H1 (cell line): ENCODE results near the gene TUBD1. TPM values are rescaled to one million over a fixed set of nuclear protein-coding genes. Genes with fewer than 3 reads are reported as not detected.

Source experiments
- CBX5 ChIP-seq: fragments of 300-800, 300-1000 bp; sonication (generic); IDR thresholded peaks from 2 replicates; pipeline ENCODE4 v1.7.1; 2016; ENCODE audit warnings: antibody characterized with exemption, low read length, low read depth
- EZH2 ChIP-seq: fragments of 200-600 bp; sonication (generic); IDR thresholded peaks from 2 replicates; pipeline ENCODE4 v1.7.1; 2012; ENCODE audit warnings: low read depth, mild to moderate bottlenecking, moderate library complexity, low read length, inconsistent platforms; ENCODE audit not compliant: severe bottlenecking
- RNF2 ChIP-seq: fragments of 200-900, 300-1000 bp; sonication (generic); IDR thresholded peaks from 2 replicates; pipeline ENCODE4 v1.7.1; 2016; ENCODE audit warnings: borderline replicate concordance, low read depth, mild to moderate bottlenecking, antibody characterized with exemption, low read length; ENCODE audit not compliant: poor library complexity, severe bottlenecking; ENCODE audit errors: missing control alignments
- SP1 ChIP-seq: IDR thresholded peaks from 2 replicates; pipeline ENCODE4 v1.6.1; 2011; ENCODE audit warnings: low read depth, low read length
- polyA plus RNA-seq, 7 experiments: library from polyadenylated mRNA; depleted of rRNA in 3 of 7; stranded (reverse) in 5 of 7; unstranded in 2 of 7; fragments of >200 nt in 5 of 7; fragments of 200-250 nt in 2 of 7; gene quantifications; 1 replicate in 5 of 7; 2 replicates in 1 of 7; 4 replicates in 1 of 7; pipeline versions ENCODE4 v1.2.1 to v1.2.3, GENCODE V29; 2011 to 2013; ENCODE audit warnings: missing spikeins in 2 of 7, mixed read lengths in 2 of 7
- total RNA-seq: library from RNA; stranded (reverse); fragmentation: NEBNext Ultra II Directional; extraction: Animal tissue kit (Norgen Biotek cat#: 25700); gene quantifications from 2 replicates; pipeline ENCODE4 v1.2.1, GENCODE V29; 2021

The TUBD1 gene
- total and polyA plus RNA-seq, 2 of the 8 experiments (the other 6 are each of a cell fraction or from before 2014, with no cell fraction given): 9.1 to 17.5 TPM

DNA sequence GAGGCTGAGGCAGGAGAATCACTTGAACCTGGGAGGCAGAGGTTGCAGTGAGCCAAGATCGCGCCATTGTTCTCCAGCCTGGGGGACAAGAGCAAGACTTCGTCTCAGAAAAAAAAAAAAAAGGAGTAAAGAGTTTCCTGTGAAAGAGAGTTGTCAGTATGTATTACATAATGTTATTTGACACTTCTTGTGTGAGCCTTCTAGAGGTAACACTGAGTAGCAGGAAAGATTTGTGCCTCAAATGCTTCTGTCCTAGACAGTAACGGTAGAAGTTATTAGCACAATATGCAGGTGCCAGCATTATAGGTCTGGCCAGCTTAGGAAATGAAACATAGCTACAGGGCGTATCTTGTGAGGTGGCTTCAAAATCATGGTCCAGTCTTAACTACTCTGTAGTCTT is 6.4 kb upstream of the TUBD1 start (continued):
- no peak for TF ChIP-seq CBX5
- no peak for TF ChIP-seq SP1
- TF ChIP-seq RNF2: no peak
- no peak for TF ChIP-seq EZH2
